Measurements from ENCODE around the gene PTPRT.

The PTPRT gene

GRCh38 chr20:42118001-42118400 is 1071.7 kb downstream of the PTPRT start:
- no peak overlapping the region for H3K27ac ChIP-seq
- no peak for TF ChIP-seq ZFX (IDR thresholded peaks at IDR 0.05; ENCODE audit: borderline replicate concordance)
- no peak for TF ChIP-seq CTCF (IDR thresholded peaks at IDR 0.05)

GRCh38 chr20:42113236-42113635 is 1076.5 kb downstream of the PTPRT start:
- H3K27ac ChIP-seq, result no peak overlapping the region
- no peak for TF ChIP-seq CTCF (IDR thresholded peaks at IDR 0.05)
- TF ChIP-seq ZFX (IDR thresholded peaks at IDR 0.05; ENCODE audit: borderline replicate concordance), result no peak

- no peak overlapping the region for H3K27ac ChIP-seq
- TF ChIP-seq CTCF (IDR thresholded peaks at IDR 0.05) (no peak), ZFX (IDR thresholded peaks at IDR 0.05; ENCODE audit: borderline replicate concordance) (no peak)
Measured at GRCh38 chr20:42112161-42112560, 1077.5 kb downstream of the PTPRT start.

- no peak for TF ChIP-seq ZFX (IDR thresholded peaks at IDR 0.05; ENCODE audit: borderline replicate concordance)
- no peak for TF ChIP-seq CTCF (IDR thresholded peaks at IDR 0.05)
Measured at GRCh38 chr20:42111349-42111748, 1078.4 kb downstream of the PTPRT start.

GRCh38 chr20:42110301-42110700 is 1079.4 kb downstream of the PTPRT start:
- no peak overlapping the region for H3K27ac ChIP-seq
- TF ChIP-seq ZFX (IDR thresholded peaks at IDR 0.05; ENCODE audit: borderline replicate concordance), result no peak
- no peak for TF ChIP-seq CTCF (IDR thresholded peaks at IDR 0.05)

More at GRCh38 chr20:42111349-42111748, 1078.4 kb downstream of the PTPRT start:
- no peak overlapping the region for H3K27ac ChIP-seq

- no peak overlapping the region for H3K27ac ChIP-seq
- TF ChIP-seq ZFX (IDR thresholded peaks at IDR 0.05; ENCODE audit: borderline replicate concordance) (no peak), CTCF (IDR thresholded peaks at IDR 0.05) (no peak)
Measured at GRCh38 chr20:42102000-42102399, 1087.7 kb downstream of the PTPRT start.

GRCh38 chr20:42100137-42100704 is 1089.5 kb downstream of the PTPRT start:
- TF ChIP-seq ZFX (IDR thresholded peaks at IDR 0.05; ENCODE audit: borderline replicate concordance) (no peak), CTCF (IDR thresholded peaks at IDR 0.05) (no peak)

More at GRCh38 chr20:42100137-42100704, 1089.5 kb downstream of the PTPRT start:
- H3K27ac ChIP-seq, result no peak overlapping the region

All from 22Rv1 (cell line).